ENCODE data around the gene OSBPL2.

The OSBPL2 gene

DNA sequence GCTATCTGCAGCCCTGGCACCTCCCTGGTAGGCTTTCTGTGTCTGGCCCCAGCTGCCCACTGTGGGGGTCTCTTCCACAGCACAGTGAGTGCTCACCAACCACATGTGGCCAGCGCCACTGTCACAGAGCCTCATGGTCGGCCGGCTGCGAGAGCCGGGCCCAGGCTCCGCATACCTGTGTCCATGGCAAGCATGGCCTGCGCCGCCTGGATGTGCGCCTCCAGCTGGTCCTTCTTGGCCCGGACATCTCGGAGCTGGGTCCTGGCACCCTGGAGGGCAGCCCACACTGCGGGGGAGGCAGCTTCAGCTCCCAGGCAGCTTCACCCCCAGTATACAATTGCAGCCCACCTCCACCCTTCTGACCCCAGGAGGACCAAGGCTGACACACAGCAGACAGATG, 77.5 kb downstream of the OSBPL2 start:
- no peak for DNase-seq

DNA sequence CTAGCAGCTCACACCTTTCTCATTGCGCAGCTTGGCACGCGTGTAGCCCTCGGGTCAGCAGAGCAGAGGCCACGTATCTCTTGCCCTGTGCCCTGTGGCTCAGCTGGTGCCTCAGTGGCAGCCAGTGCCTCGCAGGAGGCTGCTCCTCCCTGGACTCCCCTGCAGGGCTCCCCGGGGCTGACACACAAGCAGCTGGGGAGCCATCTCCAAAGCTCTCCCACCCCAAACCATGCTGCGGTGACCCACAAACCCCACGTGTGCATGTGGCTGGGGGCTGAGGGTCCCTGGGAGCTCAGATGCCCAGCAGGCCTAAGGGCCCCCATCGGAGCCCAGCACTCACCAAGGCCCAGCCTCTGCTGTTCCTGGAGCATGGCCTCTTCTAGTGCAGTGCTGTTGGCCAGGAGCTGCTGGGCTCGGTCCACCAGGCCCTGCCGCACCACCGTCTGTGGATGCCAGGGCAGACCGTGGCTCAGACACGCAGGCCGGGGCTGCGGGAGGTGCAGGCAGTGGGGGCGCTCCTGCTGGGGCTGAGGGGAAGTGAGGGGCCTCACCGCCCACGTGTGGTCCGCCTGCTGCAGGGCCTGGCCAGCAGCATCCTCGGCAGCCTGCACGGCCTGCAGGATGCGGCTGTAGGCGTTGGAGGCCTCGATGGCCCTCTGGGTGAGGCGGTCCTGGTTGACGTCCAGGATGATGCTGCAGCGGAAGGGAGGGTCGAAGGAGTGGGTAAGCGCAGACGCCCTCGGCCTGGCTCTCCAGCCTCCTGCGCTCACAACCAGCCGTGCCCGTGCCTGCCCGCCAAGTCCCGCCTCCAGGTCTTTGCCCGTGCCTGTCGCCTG, 78.2 kb downstream of the OSBPL2 start:
- DNase-seq, result no peak

DNA sequence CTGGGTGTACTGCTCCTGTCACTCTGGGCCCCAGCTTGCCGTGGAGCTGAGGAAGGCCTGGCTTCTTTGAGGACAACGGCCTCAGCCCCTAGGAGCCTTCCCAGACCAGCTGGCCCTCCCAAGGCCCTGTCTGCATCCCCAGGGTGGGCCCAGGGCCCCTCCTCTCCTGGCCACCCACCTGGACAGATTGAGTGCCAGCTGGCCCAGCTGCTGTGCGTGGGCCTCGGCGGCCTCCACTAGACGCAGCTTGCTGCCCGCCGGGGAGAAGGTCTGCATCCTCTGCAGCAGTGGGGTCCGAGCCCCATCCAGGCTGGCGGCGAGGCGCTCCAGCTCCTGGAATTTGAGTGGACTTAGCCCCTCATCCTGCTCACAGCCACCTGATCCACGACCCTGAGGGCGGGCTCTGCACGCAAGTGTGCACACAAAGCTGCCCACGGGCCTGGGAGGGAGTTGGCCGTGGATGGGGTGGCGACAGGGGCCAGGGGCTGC, 78.9 kb downstream of the OSBPL2 start:
- no peak for DNase-seq

DNA sequence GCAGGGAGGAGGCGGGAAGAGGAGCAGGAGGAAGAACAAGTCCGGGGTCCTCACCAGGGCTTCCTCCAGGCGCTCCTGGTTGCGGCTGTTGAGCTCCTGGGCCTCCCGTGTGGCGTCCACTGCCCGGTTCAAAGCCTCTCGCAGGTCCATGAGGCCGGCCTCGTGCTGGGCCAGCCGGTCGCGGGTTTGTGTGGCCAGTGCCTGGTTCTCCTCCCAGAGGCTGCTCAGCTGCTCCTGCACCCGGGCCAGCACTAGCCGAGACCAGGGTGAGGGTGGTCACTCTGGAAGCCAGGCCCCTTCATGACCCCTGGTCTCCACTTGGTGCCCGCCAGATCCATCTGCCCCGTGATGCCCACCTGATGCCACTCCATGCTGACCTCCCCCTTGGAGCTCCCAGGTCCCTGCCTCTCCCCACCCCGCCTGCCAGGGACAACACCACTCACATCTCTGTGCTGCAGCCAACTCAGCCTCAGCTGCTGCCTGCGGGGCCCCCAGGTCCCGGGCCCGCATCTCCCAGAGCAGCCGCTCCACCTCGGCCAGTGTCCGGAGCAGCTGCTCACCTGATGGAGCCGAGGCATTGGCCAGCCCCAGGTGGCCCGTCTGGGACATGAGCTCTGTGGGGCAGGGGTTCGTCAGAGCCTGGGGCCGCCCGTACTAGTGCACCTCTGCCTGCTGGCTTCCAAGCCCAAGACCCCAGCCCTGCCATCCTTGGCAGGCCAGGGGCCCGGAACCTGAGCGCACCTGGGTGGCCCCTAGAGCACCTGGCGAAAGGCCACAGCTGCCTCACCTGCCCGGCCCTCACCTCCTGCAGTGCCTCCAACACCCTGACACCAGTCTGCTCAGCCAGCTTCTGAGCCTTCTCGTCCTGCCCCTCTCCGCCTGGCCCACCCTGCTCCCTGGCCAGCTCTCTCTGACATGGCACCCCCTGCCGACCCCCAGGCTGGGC, 80.4 kb downstream of the OSBPL2 start:
- no peak for DNase-seq

DNA sequence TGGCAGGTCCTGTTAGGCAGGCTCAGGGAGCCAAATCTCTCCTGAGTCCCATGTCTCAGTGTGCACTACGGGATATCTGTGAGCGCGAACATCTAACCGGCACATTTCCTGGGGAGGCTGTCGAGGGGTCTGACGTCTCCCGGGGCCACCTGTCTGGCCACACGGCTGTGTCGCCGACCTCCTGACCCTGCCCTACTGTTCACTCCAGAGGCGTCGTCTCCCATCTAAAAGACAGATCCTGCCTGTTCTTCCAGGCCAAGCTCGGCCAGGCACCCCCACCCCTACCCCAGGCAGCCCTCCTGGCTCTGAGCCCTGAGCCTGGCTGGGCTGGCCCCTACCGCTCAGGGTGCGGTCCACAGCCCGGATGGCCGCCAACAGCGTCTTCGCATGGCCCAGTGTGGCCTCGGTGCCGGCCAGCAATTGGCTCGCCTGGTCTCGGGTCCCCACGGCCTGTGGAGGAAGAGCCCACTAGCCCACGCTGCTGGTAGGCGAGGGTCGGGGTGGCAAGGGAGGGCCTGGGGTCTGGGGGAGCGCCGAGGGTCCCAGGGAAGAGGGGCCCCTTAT, 81.1 kb downstream of the OSBPL2 start:
- no peak for DNase-seq

DNA sequence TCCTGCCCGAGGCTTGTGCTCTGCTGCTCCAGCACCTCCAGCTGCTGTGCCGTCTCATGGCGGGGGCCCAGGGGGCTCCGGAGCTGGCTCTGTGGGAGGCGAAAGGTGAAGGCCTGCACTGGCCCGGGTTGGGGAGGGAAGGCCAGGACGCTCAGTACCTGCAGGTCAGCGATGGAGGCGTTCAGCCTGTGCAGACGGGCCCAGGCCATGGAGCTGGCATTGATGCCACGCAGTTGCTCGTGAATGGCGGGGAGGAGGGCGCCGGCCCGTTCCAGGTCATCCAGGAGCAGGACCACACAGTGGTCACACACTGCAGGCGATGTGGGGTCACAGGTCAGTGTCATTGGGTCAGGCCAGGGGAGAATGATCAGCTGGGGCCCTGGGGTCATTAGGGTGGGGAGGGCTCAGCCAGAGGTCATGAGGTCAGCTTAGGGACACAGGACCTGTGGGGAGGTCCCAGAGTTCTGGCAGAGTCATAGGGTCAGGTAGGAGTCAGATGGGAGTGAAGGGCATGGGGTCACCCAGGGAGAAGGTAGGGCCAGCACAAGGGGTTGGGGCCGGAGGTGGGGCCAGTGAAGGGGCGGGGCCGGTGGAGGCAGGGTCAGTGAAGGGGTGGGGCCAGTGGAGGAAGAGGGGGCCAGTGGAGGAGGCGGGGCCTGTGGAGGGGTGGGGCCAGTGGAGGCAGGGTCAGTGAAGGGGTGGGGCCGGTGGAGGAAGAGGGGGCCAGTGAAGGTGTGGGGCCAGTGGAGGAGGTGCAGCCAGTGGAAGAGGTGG, 82.4 kb downstream of the OSBPL2 start:
- no peak for DNase-seq

DNA sequence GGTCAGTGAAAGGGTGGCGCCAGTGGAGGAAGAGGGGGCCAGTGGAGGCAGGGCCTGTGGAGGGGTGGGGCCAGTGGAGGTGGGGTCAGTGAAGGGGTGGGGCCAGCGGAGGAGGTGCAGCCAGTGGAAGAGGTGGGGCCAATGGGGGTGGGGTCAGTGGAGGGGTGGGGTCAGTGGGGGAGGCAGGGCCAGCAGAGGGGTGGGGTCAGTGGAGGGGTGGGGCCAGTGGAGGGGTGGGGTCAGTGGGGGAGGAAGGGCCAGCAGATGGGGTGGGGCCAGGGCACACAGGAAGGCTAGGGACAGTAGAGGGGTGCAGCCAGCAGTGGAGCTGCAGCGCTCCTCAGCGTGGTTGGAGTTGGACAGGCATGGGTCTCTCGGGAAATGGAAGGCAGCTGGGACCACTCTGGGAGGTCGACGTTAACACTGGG, 83.2 kb downstream of the OSBPL2 start:
- no peak for DNase-seq

DNA sequence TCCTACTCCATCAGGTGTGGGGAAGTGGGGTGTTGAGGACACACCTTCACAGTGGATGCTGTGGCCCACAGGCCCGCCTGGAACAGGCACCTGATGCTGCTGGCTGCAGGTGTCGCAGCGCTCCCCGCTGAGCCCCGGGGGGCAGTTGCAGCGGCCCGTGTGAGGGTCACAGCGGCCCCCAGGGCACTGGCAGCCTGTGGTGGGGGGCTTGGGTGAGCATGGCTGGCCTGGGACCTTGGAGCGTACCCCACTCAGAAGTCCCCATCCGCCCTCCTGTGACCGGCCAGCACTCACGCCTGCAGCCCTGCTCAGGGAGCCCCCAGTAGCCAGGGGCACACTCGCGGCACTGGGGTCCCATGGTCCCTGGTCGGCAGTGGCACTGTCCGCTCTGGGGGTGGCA, 83.7 kb downstream of the OSBPL2 start:
- no peak for DNase-seq

DNA sequence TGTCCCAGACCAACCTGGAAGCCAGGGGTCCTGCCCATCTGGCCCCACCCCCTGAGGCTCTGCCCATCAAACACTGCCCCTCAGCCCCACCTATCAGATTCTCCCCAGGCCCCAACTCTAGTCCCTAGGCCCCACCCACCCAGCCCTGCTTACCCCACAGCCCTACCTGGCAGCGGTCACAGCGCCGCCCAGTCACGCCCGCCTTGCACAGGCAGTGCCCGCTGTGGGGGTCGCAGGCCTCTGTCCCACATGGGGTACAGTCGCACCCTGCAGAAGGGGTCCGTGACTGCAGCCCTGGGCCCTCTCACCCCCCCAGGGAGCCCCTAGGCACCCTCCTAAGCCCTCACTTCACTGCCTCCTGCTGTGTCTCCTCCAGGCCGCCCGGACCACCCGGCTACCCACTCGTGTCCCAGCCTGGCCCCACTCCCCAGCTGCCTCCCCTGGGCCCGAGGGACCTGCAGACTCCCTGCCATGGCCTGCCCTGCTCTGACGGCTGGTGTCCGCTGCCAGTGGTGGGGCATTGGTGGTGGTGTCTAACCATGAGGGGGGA, 84.2 kb downstream of the OSBPL2 start:
- no peak for DNase-seq

DNA sequence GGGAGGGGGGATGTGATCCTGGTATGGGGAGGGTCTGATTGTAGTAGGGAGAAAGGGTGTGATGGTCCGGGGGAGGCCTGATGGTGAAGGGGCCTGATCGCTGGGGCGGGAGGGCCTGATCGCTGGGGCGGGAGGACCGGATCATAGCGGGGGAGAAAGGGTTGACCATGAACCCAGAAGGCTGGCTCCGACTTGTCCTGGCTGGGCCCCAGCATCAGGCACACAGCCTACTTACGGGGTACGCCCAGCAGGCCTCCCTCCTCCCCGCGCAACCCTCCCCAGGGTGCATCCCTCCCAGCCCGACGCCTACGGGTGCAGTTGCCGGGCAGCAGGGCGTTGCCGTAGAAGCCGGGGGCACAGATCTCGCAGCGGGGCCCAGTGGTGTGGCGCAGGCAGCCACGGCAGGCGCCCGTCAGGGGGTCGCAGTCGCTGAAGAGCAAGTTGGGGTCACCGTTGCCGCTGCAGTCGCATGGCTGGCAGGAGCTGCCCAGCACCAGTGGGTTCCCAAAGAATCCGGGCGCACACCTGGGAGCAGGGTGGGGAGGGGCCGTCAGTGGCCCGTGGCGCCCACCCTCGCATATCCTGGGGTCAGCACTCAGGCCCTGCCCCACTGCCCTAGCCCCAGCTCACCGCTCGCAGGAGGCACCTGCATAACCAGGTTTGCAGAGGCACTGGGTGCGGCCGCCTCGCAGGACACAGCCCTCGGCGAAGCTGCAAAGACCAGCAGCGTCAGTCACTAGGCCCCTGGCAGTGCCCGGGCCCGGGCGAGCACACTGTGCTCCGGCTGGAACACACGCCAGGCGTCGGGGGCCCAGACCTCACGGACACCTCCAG, 85.0 kb downstream of the OSBPL2 start:
- DNase-seq, result no peak

DNA sequence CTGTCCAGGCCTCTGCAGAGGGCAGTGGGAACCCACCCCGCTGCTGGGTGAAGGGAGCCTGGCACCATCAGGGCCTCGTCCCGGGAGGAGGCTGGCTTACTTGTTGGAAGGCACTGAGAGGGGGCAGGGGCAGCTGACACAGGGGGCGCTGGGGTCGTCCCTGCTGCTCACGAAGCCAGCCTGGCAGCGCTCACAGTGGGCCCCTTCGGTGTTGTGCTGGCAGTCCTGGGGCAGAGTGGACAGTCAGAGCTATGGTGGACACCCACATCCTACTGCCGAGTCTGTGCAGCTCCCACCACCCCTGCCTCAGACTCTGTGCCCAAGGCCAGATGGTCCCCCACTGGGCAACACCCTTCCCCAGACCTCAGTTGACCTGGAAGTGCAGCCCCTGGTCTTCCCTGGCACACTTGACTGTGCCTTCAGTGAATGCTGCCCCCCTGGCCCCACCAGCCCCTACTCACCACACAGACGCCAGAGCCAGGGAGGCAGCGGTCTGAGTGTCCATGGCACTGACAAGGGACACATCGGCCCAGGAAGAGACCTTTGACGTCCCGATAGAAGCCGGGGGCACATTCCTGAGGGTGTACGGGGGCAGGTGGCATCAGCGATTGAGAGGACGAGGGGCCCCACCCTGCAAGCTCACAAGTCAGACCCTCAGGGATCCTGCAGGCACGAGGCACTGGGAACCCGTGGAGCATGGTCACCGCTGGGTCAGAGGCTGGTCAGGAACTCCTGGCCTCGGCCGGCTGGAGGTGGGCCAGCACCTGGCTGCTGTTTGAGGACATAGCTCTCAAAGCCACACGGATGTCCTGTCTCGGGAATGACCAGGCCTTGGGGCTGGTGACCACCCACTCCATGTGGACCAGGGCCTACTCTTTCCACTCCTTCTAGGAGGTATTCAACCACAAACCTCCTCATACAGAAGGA, 85.9 kb downstream of the OSBPL2 start:
- DNase-seq, result no peak

DNA sequence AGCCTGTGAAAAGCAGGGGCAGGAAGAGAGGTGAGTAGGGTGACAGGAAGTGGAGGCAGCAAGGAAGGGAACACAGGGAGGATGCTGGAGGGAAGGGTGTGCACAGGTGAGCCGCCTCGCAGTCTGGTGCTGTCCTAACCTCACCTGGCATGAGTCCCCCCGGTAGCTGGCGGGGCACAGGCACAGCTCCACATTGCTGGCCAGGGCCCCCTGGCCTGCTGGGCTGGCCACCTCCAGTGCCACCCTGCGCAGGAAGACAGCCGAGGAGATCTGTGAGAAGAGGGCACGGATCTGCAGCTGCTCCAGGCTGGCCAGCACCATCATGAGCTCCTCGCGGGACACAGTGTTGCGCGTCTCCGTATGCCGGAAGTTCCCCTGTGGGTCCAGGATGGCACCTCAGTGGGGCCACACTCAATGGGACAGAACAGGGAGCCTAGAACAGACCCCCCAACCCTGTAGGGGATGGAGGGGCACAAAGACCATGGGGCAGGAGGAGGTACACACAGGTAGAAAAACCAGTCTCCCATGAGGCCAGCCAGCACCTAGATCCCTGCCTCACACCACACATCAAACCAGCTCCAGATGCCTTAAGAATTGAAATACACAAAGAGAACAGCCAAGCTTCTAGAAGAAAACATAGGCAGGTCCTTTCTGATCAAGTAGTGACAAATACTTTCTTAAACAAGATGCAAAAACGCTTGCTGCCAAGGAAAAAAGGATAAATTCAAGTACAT, 87.0 kb downstream of the OSBPL2 start:
- no peak for DNase-seq

DNA sequence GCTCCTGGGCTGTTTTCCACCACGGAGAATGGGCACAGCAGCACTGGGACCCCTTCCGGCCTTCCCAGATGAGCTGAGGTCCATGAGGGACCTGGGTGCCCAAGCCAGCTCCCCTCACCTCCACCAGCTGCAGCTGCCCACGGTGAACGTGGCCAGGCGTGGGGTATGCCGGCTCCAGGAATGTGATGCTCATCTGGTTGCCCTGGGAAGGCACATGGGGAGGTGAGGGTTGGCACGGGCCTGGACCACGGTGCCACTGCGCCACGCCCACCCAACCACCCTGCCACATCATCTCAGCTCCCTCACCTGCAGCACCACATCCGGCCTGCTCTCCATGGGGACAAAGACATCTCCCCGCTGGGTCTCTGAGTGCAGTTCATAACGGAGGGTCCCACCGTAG, 88.2 kb downstream of the OSBPL2 start:
- no peak for DNase-seq

DNA sequence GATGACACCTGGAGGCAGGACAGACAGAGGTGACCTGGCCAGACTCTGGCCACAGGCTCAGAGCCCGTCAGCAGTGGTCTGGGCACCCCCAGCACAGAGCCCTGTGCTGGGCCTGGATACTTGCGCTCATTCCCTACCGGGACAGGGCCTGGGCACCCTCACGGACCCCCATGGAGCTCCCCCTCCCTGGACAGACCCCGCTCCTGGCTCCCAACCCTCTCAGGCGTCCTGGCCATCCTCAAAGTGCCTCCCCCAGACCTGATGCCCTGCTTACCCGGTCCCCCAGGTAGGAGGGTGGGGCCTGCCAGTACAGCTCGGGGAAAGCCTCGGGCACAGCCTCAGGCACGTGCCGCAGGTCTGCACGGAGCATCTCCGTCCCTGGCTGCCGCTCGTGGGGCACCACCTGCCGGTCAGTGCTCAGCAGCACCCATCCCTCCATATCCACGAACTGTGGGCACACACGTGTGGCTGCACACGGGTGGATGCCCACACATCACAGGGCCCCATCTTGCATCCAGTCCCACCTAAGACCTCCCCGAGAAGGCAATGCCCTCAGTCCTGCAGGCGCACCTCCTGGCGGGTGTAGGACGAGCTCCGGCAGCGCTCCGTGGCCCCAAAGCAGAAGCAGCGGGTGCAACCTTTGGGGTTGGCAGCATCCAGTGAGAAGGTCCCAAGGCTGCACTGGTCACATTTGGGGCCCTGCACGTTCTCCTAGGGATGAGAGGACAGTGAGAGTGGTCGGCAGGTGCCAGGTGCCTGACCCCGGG, 88.8 kb downstream of the OSBPL2 start:
- no peak for DNase-seq

DNA sequence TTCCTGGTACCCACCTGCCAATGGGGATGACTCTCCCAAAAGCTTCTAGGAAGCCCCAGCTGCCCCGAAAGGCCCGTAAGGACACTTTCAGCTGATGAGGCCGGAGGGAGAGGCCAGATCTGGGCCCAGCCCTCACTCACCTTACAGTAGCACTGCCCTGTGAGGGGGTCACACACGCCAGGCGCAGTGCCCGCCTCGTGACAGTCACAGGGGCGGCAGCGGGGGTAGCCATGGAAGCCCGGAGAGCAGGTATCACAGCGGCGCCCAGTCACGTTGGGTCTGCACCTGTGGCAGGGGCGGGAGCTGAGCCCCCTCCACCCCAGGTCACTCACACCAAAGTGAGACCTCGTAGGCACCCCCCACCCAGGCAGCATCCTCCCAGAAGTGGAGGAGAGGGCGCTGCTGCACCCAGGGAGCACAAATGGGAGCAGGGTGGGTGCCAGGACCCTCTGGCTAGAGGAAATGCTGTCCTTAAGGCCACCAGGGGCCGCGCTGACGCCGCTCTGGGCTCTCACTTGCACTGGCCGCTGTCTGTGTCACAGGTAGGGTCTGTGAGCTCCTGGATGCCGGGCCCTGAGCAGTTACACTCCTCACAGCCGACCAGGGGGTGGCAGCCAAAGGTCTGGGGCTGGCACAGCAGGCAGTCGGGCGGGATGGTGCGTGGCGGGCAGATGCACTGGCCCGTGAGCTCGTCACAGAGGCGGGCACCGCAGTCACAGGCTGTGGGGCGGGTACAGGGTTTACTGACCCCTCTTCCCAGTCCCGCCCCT, 89.6 kb downstream of the OSBPL2 start:
- DNase-seq, result no peak

DNA sequence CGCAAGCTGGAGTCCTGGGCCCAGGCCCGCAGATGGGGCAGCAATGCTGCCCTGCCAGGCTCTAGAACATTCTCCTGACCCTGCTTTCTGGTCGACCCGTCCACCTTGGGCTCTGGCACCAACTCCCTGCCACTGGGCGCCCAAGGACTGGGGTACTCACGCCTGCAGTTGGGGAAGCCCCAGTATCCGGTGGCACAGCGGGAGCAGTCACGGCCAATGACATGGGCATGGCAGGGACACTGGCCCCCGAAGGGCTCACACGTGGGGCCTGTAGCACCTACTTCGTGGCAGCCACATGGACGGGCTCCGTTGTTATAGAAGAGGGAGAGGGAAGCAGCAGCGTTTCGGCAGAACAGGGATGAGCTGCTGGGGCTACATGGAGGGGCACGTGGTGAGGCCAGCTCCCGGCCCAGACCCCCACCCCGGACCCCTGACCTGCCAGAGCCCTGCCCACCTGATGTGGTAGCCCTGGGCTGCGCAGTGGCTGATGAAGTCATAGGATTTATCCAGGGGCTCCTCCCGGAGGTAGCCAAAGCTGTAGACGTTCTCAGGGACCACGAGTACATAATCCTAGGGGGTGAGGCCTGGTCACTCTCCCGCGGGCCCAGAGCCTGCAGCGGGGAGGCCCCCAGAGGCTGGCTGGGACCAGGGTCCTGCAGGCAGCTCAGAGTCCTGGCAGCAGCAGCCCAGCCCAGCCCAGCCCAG, 90.5 kb downstream of the OSBPL2 start:
- DNase-seq, result no peak

Data from T-helper 9 cell (primary cell).